GM10266 (cell line): Measurements from ENCODE around the gene KSR1.

Experiments used
- DNase-seq: peaks from one replicate; pipeline ENCODE4 v3.0.0; 2012; ENCODE audit errors: extremely low spot score
- TF ChIP-seq, protein P1 (sequence below): IDR thresholded peaks from 2 replicates; pipeline ENCODE4 v1.5.1; 2012; ENCODE audit warnings: mild to moderate bottlenecking, low read depth; ENCODE audit not compliant: control insufficient read depth, insufficient read depth; ENCODE audit errors: missing control alignments

KSR1 gene

DNA sequence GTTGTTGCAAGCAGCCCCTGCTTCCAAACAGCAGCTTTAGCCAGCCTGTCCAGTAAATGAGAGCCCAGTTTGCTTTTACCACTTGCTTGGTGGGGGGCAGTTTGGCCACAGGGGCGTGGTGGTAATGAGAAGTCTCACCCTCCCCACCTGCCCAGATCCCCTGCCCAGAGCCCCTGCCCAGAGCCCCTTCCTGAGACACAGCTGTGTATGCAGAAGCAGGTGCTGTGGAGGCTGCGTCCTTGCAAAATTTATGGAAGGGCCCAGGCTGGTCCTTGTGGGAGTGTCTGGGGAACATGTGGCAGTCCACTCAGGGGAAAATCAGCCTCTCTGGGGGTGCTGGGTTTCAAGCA is 147.1 kb downstream of the KSR1 start:
- TF ChIP-seq, protein P1, sequence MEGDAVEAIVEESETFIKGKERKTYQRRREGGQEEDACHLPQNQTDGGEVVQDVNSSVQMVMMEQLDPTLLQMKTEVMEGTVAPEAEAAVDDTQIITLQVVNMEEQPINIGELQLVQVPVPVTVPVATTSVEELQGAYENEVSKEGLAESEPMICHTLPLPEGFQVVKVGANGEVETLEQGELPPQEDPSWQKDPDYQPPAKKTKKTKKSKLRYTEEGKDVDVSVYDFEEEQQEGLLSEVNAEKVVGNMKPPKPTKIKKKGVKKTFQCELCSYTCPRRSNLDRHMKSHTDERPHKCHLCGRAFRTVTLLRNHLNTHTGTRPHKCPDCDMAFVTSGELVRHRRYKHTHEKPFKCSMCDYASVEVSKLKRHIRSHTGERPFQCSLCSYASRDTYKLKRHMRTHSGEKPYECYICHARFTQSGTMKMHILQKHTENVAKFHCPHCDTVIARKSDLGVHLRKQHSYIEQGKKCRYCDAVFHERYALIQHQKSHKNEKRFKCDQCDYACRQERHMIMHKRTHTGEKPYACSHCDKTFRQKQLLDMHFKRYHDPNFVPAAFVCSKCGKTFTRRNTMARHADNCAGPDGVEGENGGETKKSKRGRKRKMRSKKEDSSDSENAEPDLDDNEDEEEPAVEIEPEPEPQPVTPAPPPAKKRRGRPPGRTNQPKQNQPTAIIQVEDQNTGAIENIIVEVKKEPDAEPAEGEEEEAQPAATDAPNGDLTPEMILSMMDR: no peak
- DNase-seq: no peak

DNA sequence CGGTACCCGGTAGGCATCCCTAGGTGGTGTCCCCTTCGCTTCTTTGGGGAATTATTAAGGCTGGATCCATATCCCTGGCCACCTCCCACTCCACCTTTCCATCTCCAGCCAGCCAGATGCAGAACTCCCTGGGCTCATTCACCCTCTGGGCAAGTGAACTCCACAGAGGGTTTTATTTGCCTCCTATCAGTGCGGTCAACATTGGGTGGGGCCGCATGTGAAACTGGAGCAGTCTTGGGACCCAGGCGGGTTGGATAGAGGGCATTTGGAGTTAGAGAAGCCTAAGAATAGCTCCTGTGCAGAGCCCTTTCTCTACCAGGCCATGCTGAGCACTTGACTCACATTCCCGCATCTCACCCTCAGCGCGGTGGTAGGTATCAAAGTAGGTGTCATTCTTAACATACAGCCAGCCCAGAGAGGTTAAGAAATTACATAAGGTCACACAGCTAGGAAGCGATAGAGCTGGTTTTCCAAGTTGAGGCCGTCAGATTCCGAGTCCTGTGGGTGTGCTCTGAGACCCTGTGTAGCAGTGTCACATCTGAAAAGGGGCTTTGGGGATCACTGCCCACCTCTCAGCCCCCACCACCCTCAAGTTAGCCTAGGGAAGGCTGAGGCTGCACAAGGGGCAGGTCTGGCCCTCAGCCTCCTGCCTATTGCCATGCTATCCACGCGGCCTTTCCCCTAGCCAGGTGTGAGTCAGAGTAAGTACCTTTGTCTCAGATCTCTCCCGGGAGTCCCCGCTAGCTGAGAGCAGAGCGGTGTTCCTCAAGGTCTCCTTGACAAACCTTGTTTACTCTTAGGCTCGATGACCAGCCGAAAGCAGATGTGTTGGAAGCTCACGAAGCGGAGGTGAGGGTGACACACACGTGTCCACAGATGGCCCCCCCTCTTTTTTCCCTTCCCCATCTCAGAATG is 147.9 kb downstream of the KSR1 start:
- no peak for DNase-seq
- TF ChIP-seq, protein P1: no peak

DNA sequence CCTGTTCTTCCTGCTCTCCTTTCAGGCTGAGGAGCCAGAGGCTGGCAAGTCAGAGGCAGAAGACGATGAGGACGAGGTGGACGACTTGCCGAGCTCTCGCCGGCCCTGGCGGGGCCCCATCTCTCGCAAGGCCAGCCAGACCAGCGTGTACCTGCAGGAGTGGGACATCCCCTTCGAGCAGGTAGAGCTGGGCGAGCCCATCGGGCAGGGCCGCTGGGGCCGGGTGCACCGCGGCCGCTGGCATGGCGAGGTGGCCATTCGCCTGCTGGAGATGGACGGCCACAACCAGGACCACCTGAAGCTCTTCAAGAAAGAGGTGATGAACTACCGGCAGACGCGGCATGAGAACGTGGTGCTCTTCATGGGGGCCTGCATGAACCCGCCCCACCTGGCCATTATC is 149.2 kb downstream of the KSR1 start:
- no peak for DNase-seq
- TF ChIP-seq, protein P1: no peak

DNA sequence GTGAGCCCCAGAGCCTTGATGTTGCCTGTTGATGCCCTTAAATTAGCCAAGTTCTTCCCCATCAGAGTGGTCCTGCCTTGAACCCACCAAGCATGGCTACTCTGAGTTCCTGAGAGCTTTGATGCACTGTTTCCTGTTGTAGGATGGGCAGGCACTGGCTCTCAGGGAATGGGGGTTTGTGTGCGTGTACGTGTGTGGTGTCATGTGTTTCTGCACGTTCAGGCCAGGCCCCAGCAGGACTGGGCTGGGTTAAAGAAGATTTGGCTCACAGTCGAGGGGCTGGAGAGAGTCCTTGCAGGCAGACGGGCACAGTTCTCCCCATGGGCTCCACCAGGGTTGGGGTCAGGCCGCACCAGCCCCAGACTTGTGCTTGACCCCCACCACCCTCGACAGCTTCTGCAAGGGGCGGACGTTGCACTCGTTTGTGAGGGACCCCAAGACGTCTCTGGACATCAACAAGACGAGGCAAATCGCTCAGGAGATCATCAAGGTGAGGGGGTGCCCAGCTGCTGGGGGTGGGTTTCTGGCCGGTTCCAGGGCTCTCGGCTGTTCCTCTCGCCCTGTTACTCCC is 151.4 kb downstream of the KSR1 start:
- DNase-seq: no peak
- TF ChIP-seq, protein P1: no peak

DNA sequence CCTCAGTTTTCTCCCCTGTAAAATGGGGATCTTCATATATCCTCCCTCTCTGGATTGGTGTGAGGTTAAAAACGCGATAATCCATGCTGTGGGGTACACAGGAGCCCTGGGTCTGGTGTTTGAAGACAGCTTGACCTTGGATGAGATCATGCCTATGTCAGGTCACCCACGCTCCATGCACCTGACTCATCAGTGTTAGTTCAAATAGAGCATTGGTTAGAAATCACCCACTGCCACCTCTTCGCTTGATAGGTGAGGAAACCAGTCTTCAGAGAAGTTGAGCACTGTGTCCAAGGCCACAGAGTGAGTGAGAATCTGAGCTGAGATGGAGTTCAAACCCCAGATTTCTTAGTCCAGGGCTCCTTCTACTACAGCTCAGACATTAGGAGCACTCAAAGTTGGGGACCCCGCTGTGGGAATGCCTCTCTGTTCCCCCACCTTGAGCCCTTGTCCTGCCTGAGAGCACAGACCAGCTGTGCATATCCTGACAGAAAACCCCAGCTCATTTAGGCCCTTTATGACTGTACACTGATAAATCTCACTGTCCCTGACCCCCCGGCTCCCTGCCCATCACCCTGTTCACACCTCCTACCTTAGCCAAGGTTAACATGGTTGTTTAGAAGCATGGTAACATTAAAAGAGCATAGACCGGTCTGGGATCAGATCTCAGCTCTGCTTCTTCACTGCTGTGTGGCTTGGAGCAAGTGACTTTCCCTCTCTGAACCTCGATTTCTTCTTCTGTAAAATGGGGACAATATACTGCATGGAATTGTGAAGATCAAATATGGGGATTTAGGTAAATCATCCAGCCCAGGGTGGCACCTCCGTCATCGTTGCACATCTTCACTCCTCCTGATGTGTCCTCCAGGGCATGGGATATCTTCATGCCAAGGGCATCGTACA is 152.3 kb downstream of the KSR1 start:
- TF ChIP-seq, protein P1: no peak
- no peak for DNase-seq

DNA sequence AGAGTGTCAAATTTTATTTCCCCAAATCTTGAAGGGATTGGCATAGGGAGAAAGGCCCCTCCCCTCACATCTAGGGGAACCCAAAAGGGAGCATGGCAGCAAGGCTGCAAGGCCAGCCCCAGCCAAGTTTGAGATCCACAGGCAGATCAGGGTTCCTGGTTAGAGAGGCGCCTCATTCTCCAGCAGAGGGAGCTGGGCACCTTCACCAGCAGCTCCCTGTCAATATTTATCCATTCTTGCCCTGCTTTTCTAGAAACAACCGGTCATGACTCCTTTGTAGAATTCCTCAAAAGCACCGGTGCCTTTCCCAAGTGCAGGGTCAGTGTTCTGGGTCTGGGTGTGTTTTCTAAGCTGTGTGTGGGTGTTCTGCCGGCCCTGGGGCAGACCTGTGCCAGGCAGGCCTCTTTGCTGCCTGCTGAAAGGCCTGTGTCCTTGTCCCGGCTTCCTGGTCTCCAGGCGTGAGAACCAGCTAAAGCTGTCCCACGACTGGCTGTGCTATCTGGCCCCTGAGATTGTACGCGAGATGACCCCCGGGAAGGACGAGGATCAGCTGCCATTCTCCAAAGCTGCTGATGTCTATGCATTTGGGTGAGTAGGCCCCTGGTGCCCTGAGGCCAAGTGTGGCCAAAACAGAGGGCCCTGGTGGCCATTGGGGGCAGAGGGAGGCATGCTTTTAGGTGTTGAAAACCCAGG is 153.5 kb downstream of the KSR1 start:
- DNase-seq: peak; percentile 62
- TF ChIP-seq, protein P1: peak; percentile 56
